ENCODE data around the gene SH2D4B. TPM values are rescaled to one million over a fixed set of nuclear protein-coding genes. Genes with fewer than 3 reads are reported as not detected.

The SH2D4B gene
- total RNA-seq, 1 experiment from 2014 or later: 0.07 TPM

DNA sequence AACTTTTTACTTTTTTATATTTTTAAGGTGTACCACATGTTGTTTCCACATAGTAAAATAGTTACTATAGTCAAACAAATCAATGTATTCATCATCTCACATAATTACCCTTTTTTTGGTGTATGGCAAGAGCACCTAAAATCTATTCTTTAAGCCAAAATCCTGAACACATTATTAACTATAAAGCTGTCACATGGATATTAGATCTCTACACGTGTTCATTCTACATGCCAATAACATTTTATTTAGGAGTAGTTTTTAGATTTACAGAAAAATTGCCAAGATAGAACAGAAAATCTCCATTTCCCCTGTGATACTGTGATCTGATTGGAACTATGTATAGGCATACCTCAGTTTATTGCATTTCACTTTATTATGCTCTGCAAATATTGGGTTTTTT, 137.1 kb downstream of the SH2D4B start:
- Mint-ChIP-seq H3K4me1 (peaks cover 4% of the 10 kb centered on the region in 2 experiments), H3K36me3 (ENCODE audit: insufficient read depth in 1 of 3, low read depth in 3 of 3) (no peaks in the 10 kb centered on the region; a peak in 1 of 7 replicates), H3K9me3 (peaks cover 0 to 6% of the 10 kb centered on the region in 2 experiments; a peak in 2 of 5 replicates), H3K4me3 (no peak overlapping the region), H3K27me3 (ENCODE audit: low read depth) (no peaks in the 10 kb centered on the region; the same call in 1 of the 2 replicates), H3K27ac (no peak overlapping the region)
- Histone ChIP-seq H2BK120ac (ENCODE audit: low read depth, low read length, poor library complexity, severe bottlenecking) (no peak overlapping the region), H3K79me1 (ENCODE audit: insufficient read depth, low read depth, low read length, poor library complexity, severe bottlenecking) (no peaks in the 10 kb centered on the region), H3K56ac (ENCODE audit: insufficient read length, low read depth, low read length) (no peak overlapping the region), H2BK20ac (ENCODE audit: low read depth, low read length, poor library complexity, severe bottlenecking) (no peak overlapping the region), H2BK5ac (ENCODE audit: insufficient read length, low read length) (no peak overlapping the region), H3K18ac (ENCODE audit: insufficient read length, low read depth, low read length) (no peak overlapping the region), H3K27ac (ENCODE audit: insufficient read length, low read depth, low read length) (no peak overlapping the region), H2AFZ (ENCODE audit: low read length) (no peak overlapping the region), H3K79me2 (ENCODE audit: insufficient read depth, low read length) (no peaks in the 10 kb centered on the region), H3K9me3 (ENCODE audit: control insufficient read depth, low read depth, low read length) (no peaks in the 10 kb centered on the region), H3K4me1 (ENCODE audit: insufficient read depth, low read length) (no peaks in the 10 kb centered on the region), H3K23ac (ENCODE audit: insufficient read length, low read depth, low read length) (no peak overlapping the region), H3K23me2 (ENCODE audit: insufficient read length, low read depth, low read length, poor library complexity, severe bottlenecking) (no peaks in the 10 kb centered on the region), H3K27me3 (ENCODE audit: insufficient read depth, low read length) (no peaks in the 10 kb centered on the region), H4K20me1 (ENCODE audit: control insufficient read depth, insufficient read depth, insufficient read length) (no peaks in the 10 kb centered on the region), H3K4me2 (ENCODE audit: insufficient read depth, insufficient read length, low read length) (no peak overlapping the region), H4K5ac (ENCODE audit: insufficient read length, low read depth, low read length) (no peak overlapping the region), H2BK12ac (ENCODE audit: insufficient read length, low read depth, low read length) (no peak overlapping the region), H3K4ac (ENCODE audit: low read depth, low read length) (no peak overlapping the region), H2BK15ac (ENCODE audit: low read depth, low read length) (no peak overlapping the region), H3K14ac (ENCODE audit: insufficient read depth, low read length) (no peak overlapping the region), H4K8ac (replicated peaks; ENCODE audit: insufficient read length, low read depth, low read length) (no peak overlapping the region), H4K91ac (ENCODE audit: insufficient read length, low read depth, low read length) (no peak overlapping the region), H3T11ph (ENCODE audit: low read length) (no peak overlapping the region), H2AK5ac (ENCODE audit: insufficient read length, low read length) (no peak overlapping the region), H3K9ac (ENCODE audit: extremely low read depth, insufficient read length, low read length) (no peak overlapping the region)
- TF ChIP-seq, protein P1, sequence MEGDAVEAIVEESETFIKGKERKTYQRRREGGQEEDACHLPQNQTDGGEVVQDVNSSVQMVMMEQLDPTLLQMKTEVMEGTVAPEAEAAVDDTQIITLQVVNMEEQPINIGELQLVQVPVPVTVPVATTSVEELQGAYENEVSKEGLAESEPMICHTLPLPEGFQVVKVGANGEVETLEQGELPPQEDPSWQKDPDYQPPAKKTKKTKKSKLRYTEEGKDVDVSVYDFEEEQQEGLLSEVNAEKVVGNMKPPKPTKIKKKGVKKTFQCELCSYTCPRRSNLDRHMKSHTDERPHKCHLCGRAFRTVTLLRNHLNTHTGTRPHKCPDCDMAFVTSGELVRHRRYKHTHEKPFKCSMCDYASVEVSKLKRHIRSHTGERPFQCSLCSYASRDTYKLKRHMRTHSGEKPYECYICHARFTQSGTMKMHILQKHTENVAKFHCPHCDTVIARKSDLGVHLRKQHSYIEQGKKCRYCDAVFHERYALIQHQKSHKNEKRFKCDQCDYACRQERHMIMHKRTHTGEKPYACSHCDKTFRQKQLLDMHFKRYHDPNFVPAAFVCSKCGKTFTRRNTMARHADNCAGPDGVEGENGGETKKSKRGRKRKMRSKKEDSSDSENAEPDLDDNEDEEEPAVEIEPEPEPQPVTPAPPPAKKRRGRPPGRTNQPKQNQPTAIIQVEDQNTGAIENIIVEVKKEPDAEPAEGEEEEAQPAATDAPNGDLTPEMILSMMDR (conservative IDR thresholded peaks at IDR 0.05): no peak
- no CpG with 5 or more reads among the region's 1 CpG for WGBS (ENCODE audit: extremely low coverage, insufficient read length, low lambda C conversion rate)
- DNase-seq: no peak
